GM12878 (cell line): ENCODE results near the gene TBRG1.

Source experiments
- BHLHE40 ChIP-seq, 2 experiments: fragments of 450-650 bp in 1 of 2; IDR thresholded peaks; 2 replicates each; pipeline ENCODE4 v1.6.1; 2011 to 2017; ENCODE audit warnings: low read depth in 2 of 2, borderline replicate concordance in 1 of 2, improper control_type of control experiment in 1 of 2, low read length in 1 of 2, mild to moderate bottlenecking in 1 of 2
- EZH2 ChIP-seq: IDR thresholded peaks from 2 replicates; pipeline ENCODE4 v1.6.1; 2012; ENCODE audit warnings: low read depth, mild to moderate bottlenecking, control low read depth, inconsistent platforms, low read length, borderline replicate concordance; ENCODE audit not compliant: control insufficient read depth
- FOXM1 ChIP-seq: IDR thresholded peaks from 2 replicates; pipeline ENCODE4 v1.6.1; 2012; ENCODE audit warnings: low read depth, mild to moderate bottlenecking, inconsistent platforms, low read length, moderate library complexity
- MAX ChIP-seq: IDR thresholded peaks from 2 replicates; pipeline ENCODE4 v1.6.1; 2012; ENCODE audit warnings: low read depth, low read length, improper control_type of control experiment
- MXI1 ChIP-seq: fragments of 150-350 bp; IDR thresholded peaks from 2 replicates; pipeline ENCODE4 v1.6.1; 2011; ENCODE audit warnings: low read depth, mild to moderate bottlenecking, inconsistent platforms, low read length, improper control_type of control experiment
- POLR2A ChIP-seq: IDR thresholded peaks from 2 replicates; pipeline ENCODE4 v1.6.1; 2011; ENCODE audit warnings: low read depth, mild to moderate bottlenecking, low read length

DNA sequence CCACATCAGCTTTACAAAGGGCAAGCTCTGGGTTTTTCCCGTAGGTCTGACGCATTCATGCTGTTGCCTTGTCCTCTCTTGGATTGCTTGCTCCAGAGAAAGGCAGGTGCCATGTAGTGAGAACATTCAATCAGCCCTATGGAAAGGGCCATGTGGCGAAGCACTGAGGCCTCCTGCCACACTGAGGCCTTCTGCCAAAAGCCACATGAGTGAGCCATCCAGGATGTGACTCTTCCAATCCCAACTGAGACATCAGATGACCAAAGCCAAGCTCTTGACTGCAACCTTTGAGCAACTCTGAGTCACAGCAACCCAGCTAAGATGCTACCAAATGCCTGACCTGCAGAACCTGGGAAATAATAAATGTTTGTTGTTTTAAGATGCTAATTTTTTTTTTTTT, 20.5 kb upstream of the TBRG1 start:
- no peak for TF ChIP-seq BHLHE40 (IDR thresholded peaks at IDR 0.05; ENCODE audit: borderline replicate concordance in 1 of 2, low read depth in 2 of 2, low read length in 1 of 2)
- no peak for TF ChIP-seq MXI1
- no peak for TF ChIP-seq FOXM1
- TF ChIP-seq EZH2 = no peak
- TF ChIP-seq POLR2A = no peak
- TF ChIP-seq MAX = no peak
